ELF-1 (cell line): ENCODE data around the gene ALPL.

Source experiments
- DNase-seq: peaks from one replicate; pipeline ENCODE4 v3.0.0-alpha.2; 2016; ENCODE audit warnings: low read depth, low spot score

The ALPL gene

GRCh38 chr1:21598904-21599303 is 89.7 kb downstream of the ALPL start:
- DNase-seq: no peak

GRCh38 chr1:21599402-21599801 is 90.2 kb downstream of the ALPL start:
- DNase-seq: no peak

GRCh38 chr1:21601278-21602048 is 92.2 kb downstream of the ALPL start:
- DNase-seq: no peak

- no peak for DNase-seq
These were observed 94.2 kb downstream of the ALPL start for GRCh38 chr1:21603177-21604138.

- DNase-seq: peak; percentile 36
These were observed 95.2 kb downstream of the ALPL start for GRCh38 chr1:21604208-21604957.

- DNase-seq: no peak
These were observed 95.9 kb downstream of the ALPL start for GRCh38 chr1:21605012-21605715.

- no peak for DNase-seq
These were observed 96.9 kb downstream of the ALPL start for GRCh38 chr1:21605964-21606705.

GRCh38 chr1:21607549-21608529 is 98.6 kb downstream of the ALPL start:
- peak; percentile 99 for DNase-seq

- DNase-seq: no peak
These were observed 99.6 kb downstream of the ALPL start for GRCh38 chr1:21608798-21609197.

- DNase-seq: no peak
These were observed 100.8 kb downstream of the ALPL start for GRCh38 chr1:21610027-21610426.

- DNase-seq: no peak
These were observed 102.0 kb downstream of the ALPL start for GRCh38 chr1:21610989-21611785.

GRCh38 chr1:21612057-21612456 is 102.8 kb downstream of the ALPL start:
- no peak for DNase-seq

- DNase-seq: no peak
These were observed 104.0 kb downstream of the ALPL start for GRCh38 chr1:21613072-21613867.

- no peak for DNase-seq
These were observed 105.3 kb downstream of the ALPL start for GRCh38 chr1:21614419-21615115.

GRCh38 chr1:21616372-21616771 is 107.1 kb downstream of the ALPL start:
- no peak for DNase-seq

- DNase-seq: no peak
These were observed 108.0 kb downstream of the ALPL start for GRCh38 chr1:21617126-21617738.

- no peak for DNase-seq
These were observed 108.8 kb downstream of the ALPL start for GRCh38 chr1:21618059-21618458.
